ENCODE measurements around the gene FMNL2. TPM values are rescaled to one million over a fixed set of nuclear protein-coding genes. Genes with fewer than 3 reads are reported as not detected.

The FMNL2 gene
- total RNA-seq, 1 experiment from 2014 or later = 28.1 TPM

DNA sequence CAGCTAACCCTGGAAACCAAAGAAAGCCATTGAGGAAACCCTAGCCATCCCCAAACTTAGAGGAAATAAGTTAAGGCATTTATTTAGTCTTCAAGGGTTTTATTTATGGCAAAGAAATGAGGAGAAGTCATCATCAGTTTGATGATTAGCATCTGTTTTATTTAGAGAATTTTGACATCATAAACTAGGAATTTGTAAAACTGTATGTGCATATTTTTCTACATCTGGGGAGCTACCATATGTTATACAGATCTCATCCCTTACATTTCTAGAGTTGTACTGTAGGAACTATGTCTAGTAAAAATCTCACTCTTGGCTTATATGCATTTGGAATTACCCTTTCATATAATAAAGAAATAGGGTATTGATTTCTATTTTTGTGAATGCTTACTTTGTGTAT, 48.7 kb downstream of the FMNL2 start:
- Histone ChIP-seq H3K27ac (ENCODE audit: low read depth, low read length) (no peak overlapping the region), H3K9me2 (ENCODE audit: insufficient read depth) (no peaks in the 10 kb centered on the region; the same call in 1 of the 2 replicates), H3K27me3 (ENCODE audit: insufficient read depth, low read length) (no peaks in the 10 kb centered on the region), H2AFZ (ENCODE audit: low read depth, low read length, poor library complexity, severe bottlenecking) (no peak overlapping the region), H3K4me2 (ENCODE audit: low read length) (no peak overlapping the region), H3K36me3 (ENCODE audit: control insufficient read depth in 1 of 2, insufficient read depth in 2 of 2, low read length in 2 of 2) (no peaks in the 10 kb centered on the region), H4K20me1 (ENCODE audit: insufficient read depth) (no peaks in the 10 kb centered on the region), H3K4me1 (ENCODE audit: control insufficient read depth in 1 of 2, insufficient read depth in 2 of 2, low read length in 2 of 2) (no peaks in the 10 kb centered on the region), H3K9me3 (ENCODE audit: control insufficient read depth in 1 of 2, insufficient read depth in 1 of 2, low read depth in 1 of 2, low read length in 2 of 2) (no peaks in the 10 kb centered on the region), H3K79me2 (ENCODE audit: insufficient read depth, low read length) (peaks cover 56% of the 10 kb centered on the region), H3K4me3 (replicated peaks in 1 of 2; ENCODE audit: low read depth in 1 of 2, low read length in 2 of 2) (no peak overlapping the region), H3K9ac (ENCODE audit: low read length) (no peak overlapping the region)
- POLR2A ChIA-PET = no interaction called here
- DNase-seq (ENCODE audit: low read depth, low spot score) (no peak), ATAC-seq (no peak)
- CTCF ChIA-PET = no interaction called here
- TF ChIP-seq EZH2 (IDR thresholded peaks at IDR 0.05) (no peak), EZH2phosphoT487 (IDR thresholded peaks at IDR 0.05; ENCODE audit: borderline replicate concordance) (no peak), POLR2AphosphoS5 (IDR thresholded peaks at IDR 0.05; ENCODE audit: low read depth, low read length) (no peak), ZNF274 (IDR thresholded peaks at IDR 0.05; ENCODE audit: low read depth, low read length) (no peak), YY1 (IDR thresholded peaks at IDR 0.05; ENCODE audit: extremely low read depth, insufficient replicate concordance, low read depth, low read length) (no peak), FOSL1 (IDR thresholded peaks at IDR 0.05; ENCODE audit: low read depth) (no peak), SRF (IDR thresholded peaks at IDR 0.05; ENCODE audit: low read depth) (no peak), CBX3 (IDR thresholded peaks at IDR 0.05; ENCODE audit: low read depth) (no peak)
- TF ChIP-seq, protein P1, sequence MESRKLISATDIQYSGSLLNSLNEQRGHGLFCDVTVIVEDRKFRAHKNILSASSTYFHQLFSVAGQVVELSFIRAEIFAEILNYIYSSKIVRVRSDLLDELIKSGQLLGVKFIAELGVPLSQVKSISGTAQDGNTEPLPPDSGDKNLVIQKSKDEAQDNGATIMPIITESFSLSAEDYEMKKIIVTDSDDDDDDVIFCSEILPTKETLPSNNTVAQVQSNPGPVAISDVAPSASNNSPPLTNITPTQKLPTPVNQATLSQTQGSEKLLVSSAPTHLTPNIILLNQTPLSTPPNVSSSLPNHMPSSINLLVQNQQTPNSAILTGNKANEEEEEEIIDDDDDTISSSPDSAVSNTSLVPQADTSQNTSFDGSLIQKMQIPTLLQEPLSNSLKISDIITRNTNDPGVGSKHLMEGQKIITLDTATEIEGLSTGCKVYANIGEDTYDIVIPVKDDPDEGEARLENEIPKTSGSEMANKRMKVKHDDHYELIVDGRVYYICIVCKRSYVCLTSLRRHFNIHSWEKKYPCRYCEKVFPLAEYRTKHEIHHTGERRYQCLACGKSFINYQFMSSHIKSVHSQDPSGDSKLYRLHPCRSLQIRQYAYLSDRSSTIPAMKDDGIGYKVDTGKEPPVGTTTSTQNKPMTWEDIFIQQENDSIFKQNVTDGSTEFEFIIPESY (IDR thresholded peaks at IDR 0.05; ENCODE audit: extremely low read depth, insufficient replicate concordance, low read length) = no peak
- TF ChIP-seq, protein P2, sequence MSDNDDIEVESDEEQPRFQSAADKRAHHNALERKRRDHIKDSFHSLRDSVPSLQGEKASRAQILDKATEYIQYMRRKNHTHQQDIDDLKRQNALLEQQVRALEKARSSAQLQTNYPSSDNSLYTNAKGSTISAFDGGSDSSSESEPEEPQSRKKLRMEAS (IDR thresholded peaks at IDR 0.05) = no peak
- TF ChIP-seq, protein P3, sequence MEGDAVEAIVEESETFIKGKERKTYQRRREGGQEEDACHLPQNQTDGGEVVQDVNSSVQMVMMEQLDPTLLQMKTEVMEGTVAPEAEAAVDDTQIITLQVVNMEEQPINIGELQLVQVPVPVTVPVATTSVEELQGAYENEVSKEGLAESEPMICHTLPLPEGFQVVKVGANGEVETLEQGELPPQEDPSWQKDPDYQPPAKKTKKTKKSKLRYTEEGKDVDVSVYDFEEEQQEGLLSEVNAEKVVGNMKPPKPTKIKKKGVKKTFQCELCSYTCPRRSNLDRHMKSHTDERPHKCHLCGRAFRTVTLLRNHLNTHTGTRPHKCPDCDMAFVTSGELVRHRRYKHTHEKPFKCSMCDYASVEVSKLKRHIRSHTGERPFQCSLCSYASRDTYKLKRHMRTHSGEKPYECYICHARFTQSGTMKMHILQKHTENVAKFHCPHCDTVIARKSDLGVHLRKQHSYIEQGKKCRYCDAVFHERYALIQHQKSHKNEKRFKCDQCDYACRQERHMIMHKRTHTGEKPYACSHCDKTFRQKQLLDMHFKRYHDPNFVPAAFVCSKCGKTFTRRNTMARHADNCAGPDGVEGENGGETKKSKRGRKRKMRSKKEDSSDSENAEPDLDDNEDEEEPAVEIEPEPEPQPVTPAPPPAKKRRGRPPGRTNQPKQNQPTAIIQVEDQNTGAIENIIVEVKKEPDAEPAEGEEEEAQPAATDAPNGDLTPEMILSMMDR (IDR thresholded peaks at IDR 0.05 in 2 of 3, conservative IDR thresholded peaks at IDR 0.05 in 1 of 3; ENCODE audit: borderline replicate concordance in 1 of 3, insufficient read depth in 1 of 3, low read depth in 2 of 3, low read length in 2 of 3) = no peak
- TF ChIP-seq, protein P4, sequence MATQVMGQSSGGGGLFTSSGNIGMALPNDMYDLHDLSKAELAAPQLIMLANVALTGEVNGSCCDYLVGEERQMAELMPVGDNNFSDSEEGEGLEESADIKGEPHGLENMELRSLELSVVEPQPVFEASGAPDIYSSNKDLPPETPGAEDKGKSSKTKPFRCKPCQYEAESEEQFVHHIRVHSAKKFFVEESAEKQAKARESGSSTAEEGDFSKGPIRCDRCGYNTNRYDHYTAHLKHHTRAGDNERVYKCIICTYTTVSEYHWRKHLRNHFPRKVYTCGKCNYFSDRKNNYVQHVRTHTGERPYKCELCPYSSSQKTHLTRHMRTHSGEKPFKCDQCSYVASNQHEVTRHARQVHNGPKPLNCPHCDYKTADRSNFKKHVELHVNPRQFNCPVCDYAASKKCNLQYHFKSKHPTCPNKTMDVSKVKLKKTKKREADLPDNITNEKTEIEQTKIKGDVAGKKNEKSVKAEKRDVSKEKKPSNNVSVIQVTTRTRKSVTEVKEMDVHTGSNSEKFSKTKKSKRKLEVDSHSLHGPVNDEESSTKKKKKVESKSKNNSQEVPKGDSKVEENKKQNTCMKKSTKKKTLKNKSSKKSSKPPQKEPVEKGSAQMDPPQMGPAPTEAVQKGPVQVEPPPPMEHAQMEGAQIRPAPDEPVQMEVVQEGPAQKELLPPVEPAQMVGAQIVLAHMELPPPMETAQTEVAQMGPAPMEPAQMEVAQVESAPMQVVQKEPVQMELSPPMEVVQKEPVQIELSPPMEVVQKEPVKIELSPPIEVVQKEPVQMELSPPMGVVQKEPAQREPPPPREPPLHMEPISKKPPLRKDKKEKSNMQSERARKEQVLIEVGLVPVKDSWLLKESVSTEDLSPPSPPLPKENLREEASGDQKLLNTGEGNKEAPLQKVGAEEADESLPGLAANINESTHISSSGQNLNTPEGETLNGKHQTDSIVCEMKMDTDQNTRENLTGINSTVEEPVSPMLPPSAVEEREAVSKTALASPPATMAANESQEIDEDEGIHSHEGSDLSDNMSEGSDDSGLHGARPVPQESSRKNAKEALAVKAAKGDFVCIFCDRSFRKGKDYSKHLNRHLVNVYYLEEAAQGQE (IDR thresholded peaks at IDR 0.05; ENCODE audit: low read depth) = no peak
- RAD21 ChIA-PET (ENCODE audit: low non-redundant PET in 1 of 2, low total read pairs in 2 of 2, uncharacterized antibody in 2 of 2, unreplicated experiment in 2 of 2) = no interaction called here
- no TSS peak for BruUV-seq (replicated peaks)
- intact Hi-C loops (cut with micrococcal nuclease) = no loop called here

Measured in HCT116 (cell line).